ENCODE data around the gene ANKRD2. TPM values are rescaled to one million over a fixed set of nuclear protein-coding genes. Genes with fewer than 3 reads are reported as not detected.

The ANKRD2 gene
- total and polyA plus RNA-seq, 2 donors (not counting 3 experiments of a cell fraction or from before 2014, with no cell fraction given): 1.6 to 1.8 TPM

DNA sequence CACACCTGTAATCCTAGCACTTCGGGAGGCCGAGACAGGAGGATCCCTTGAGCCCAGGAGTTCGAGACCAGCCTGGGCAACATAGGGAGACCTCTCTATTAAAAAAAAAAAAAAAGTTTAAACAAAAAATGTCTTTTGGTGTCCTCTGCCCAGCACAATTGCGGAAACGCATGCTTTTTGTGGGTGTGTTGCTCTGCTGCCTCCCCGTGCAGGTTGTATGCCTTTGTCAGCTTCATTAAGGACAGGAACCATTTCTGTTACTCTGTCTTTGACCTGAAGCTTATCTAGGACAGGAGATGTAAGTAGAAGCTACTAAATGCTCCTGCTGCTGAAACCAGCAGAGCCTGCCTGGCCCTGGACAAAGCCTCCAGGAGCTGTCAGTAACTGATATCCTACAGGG, 21.3 kb upstream of the ANKRD2 start:
- FAIRE-seq (no peak), DNase-seq (ENCODE audit: low read depth, low spot score) (no peak)
- ChIA-PET POLR2A (no interaction called here), CTCF (interaction anchor here (1.1 to 6.6 kb wide), 4 partner anchors 10 to 51 kb away, joined by 3 to 159 read pairs (median 65); partner anchors contain the start of genes ANKRD2 and UBTD1)
- Histone ChIP-seq H3K27me3 (ENCODE audit: control insufficient read depth in 2 of 2, insufficient read depth in 2 of 2, low read length in 2 of 2) (no peaks in the 10 kb centered on the region), H3K79me2 (ENCODE audit: control insufficient read depth, insufficient read depth, low read length) (no peaks in the 10 kb centered on the region), H3K27ac (ENCODE audit: insufficient read depth, low read depth, low read length) (no peak overlapping the region), H3K4me3 (replicated peaks in 1 of 3; ENCODE audit: insufficient read depth in 1 of 3, low read depth in 1 of 3, low read length in 3 of 3) (no peak overlapping the region), H3K36me3 (ENCODE audit: control insufficient read depth in 2 of 2, extremely low read depth in 1 of 2, insufficient read depth in 2 of 2, low read length in 2 of 2) (peaks cover 0 to 2% of the 10 kb centered on the region in 2 experiments), H4K20me1 (replicated peaks; ENCODE audit: control insufficient read depth, extremely low read depth, insufficient read depth, low read length) (no peaks in the 10 kb centered on the region), H3K9me1 (replicated peaks; ENCODE audit: control insufficient read depth, extremely low read depth, insufficient read depth, low read length) (no peaks in the 10 kb centered on the region), H3K4me1 (ENCODE audit: control insufficient read depth, extremely low read depth, insufficient read depth, low read length) (peaks cover 11% of the 10 kb centered on the region), H2AFZ (ENCODE audit: low read depth, low read length) (no peak overlapping the region), H3K9ac (replicated peaks; ENCODE audit: extremely low read depth, insufficient read depth, low read length) (no peak overlapping the region), H3K9me3 (replicated peaks; ENCODE audit: control insufficient read depth, insufficient read depth, low read length) (no peaks in the 10 kb centered on the region), H3K4me2 (ENCODE audit: insufficient read depth, low read length) (no peak overlapping the region)
- intact Hi-C loops (cut with micrococcal nuclease) (no loop called here), dilution Hi-C loops (cut with MboI; ENCODE audit: extremely low pct_ligation_motif_present, low sequenced_read_pairs) (no loop called here)
- TF ChIP-seq FOS (IDR thresholded peaks at IDR 0.05; ENCODE audit: borderline replicate concordance, insufficient read depth, low read length): no peak
- no peak for TF ChIP-seq POLR2AphosphoS5 (IDR thresholded peaks at IDR 0.05; ENCODE audit: insufficient read depth, low read depth, low read length)
- TF ChIP-seq MAX (IDR thresholded peaks at IDR 0.05; ENCODE audit: insufficient read depth, insufficient read length): no peak
- TF ChIP-seq EZH2 (IDR thresholded peaks at IDR 0.05; ENCODE audit: borderline replicate concordance, low read depth, low read length, severe bottlenecking): no peak
- no peak for TF ChIP-seq GATA2 (IDR thresholded peaks at IDR 0.05; ENCODE audit: insufficient read depth, insufficient read length, low read depth, low read length)
- no peak for TF ChIP-seq MYC (IDR thresholded peaks at IDR 0.05; ENCODE audit: low read depth, low read length)
- TF ChIP-seq JUN (IDR thresholded peaks at IDR 0.05; ENCODE audit: borderline replicate concordance, insufficient read depth, insufficient read length, low read depth): no peak
- TF ChIP-seq, protein P1, sequence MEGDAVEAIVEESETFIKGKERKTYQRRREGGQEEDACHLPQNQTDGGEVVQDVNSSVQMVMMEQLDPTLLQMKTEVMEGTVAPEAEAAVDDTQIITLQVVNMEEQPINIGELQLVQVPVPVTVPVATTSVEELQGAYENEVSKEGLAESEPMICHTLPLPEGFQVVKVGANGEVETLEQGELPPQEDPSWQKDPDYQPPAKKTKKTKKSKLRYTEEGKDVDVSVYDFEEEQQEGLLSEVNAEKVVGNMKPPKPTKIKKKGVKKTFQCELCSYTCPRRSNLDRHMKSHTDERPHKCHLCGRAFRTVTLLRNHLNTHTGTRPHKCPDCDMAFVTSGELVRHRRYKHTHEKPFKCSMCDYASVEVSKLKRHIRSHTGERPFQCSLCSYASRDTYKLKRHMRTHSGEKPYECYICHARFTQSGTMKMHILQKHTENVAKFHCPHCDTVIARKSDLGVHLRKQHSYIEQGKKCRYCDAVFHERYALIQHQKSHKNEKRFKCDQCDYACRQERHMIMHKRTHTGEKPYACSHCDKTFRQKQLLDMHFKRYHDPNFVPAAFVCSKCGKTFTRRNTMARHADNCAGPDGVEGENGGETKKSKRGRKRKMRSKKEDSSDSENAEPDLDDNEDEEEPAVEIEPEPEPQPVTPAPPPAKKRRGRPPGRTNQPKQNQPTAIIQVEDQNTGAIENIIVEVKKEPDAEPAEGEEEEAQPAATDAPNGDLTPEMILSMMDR (IDR thresholded peaks at IDR 0.05; ENCODE audit: extremely low read depth in 1 of 2, insufficient read depth in 1 of 2, low read depth in 1 of 2, low read length in 2 of 2): no peak
- no peak for TF ChIP-seq POLR2A (IDR thresholded peaks at IDR 0.05; ENCODE audit: low read depth, low read length)
- no TSS peak for BruUV-seq (replicated peaks)

All from endothelial cell of umbilical vein (primary cell).